HG03575 (cell line): ENCODE results near the gene STYX.

ENCODE experiments used
- ATAC-seq: cut with Tn5 transposase; IDR thresholded peaks from one replicate; pipeline ENCODE4 v1.9.1; 2021; ENCODE audit not compliant: unreplicated experiment, insufficient number of reproducible peaks, low FRiP score; ENCODE audit errors: extremely low read depth

STYX gene

GRCh38 chr14:52729925-52730708 is at the start of gene STYX:
STYX (plus strand) TSS chr14:52730166; CDS start chr14:52730475, 309 bp downstream.
- ATAC-seq = peak; percentile 80

- no peak for ATAC-seq
Measured at GRCh38 chr14:52683985-52684520, 45.9 kb upstream of the STYX start.

GRCh38 chr14:52686176-52686575 is 43.8 kb upstream of the STYX start:
- no peak for ATAC-seq

GRCh38 chr14:52690983-52691760 is 38.8 kb upstream of the STYX start:
- no peak for ATAC-seq

- no peak for ATAC-seq
Measured at GRCh38 chr14:52692248-52692962, 37.6 kb upstream of the STYX start.

GRCh38 chr14:52693036-52693435 is 36.9 kb upstream of the STYX start:
- no peak for ATAC-seq

- no peak for ATAC-seq
Measured at GRCh38 chr14:52693532-52693931, 36.4 kb upstream of the STYX start.

- ATAC-seq = no peak
Measured at GRCh38 chr14:52694761-52695480, 35.0 kb upstream of the STYX start.

GRCh38 chr14:52695481-52696091 is 34.4 kb upstream of the STYX start, which contains the start of gene ERO1A:
ERO1A (minus strand) TSS chr14:52695558; CDS start chr14:52695481, 77 bp downstream.
- ATAC-seq = no peak

GRCh38 chr14:52700701-52701172 is 29.2 kb upstream of the STYX start:
- ATAC-seq = no peak

GRCh38 chr14:52701223-52701622 is 28.7 kb upstream of the STYX start:
- no peak for ATAC-seq

GRCh38 chr14:52703225-52703624 is 26.7 kb upstream of the STYX start:
- ATAC-seq = no peak

- no peak for ATAC-seq
Measured at GRCh38 chr14:52703664-52704063, 26.3 kb upstream of the STYX start.

- no peak for ATAC-seq
Measured at GRCh38 chr14:52706286-52706685, 23.7 kb upstream of the STYX start.

- ATAC-seq = peak; percentile 67
Measured at GRCh38 chr14:52706724-52707706, 23.0 kb upstream of the STYX start, which contains the start of gene PSMC6. PSMC6 (plus strand) TSS chr14:52707200; CDS start chr14:52707220, 20 bp downstream.

GRCh38 chr14:52711666-52712065 is 18.3 kb upstream of the STYX start:
- ATAC-seq = no peak

GRCh38 chr14:52716155-52716554 is 13.8 kb upstream of the STYX start:
- ATAC-seq = no peak
